ENCODE data around the gene TET3.

The TET3 gene

DNA sequence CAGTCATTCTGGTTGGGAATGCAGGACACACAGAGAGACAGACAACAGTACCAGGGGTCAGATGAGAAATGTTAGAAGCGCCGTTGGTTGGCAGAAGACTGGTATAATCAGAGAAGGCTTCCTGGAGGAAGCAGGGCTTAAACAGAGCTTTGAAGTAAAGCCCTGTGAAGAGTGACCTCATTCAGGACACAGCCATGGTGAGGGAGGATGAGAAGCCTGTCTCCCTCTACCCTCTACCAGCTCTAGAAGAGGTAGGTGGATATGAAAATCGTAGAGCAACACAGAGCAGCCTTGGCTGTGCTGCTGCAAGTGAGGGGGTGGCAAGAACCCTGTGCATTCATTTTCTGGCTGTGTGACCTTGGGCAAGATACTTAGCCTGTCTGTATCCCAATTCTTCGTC is 14.2 kb downstream of the TET3 start:
- no peak overlapping the region for H3K4me3 ChIP-seq (ENCODE audit: severe bottlenecking)
- TF ChIP-seq, protein P1, sequence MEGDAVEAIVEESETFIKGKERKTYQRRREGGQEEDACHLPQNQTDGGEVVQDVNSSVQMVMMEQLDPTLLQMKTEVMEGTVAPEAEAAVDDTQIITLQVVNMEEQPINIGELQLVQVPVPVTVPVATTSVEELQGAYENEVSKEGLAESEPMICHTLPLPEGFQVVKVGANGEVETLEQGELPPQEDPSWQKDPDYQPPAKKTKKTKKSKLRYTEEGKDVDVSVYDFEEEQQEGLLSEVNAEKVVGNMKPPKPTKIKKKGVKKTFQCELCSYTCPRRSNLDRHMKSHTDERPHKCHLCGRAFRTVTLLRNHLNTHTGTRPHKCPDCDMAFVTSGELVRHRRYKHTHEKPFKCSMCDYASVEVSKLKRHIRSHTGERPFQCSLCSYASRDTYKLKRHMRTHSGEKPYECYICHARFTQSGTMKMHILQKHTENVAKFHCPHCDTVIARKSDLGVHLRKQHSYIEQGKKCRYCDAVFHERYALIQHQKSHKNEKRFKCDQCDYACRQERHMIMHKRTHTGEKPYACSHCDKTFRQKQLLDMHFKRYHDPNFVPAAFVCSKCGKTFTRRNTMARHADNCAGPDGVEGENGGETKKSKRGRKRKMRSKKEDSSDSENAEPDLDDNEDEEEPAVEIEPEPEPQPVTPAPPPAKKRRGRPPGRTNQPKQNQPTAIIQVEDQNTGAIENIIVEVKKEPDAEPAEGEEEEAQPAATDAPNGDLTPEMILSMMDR (IDR thresholded peaks at IDR 0.05; ENCODE audit: poor library complexity, severe bottlenecking): no peak
- H3K27ac ChIP-seq (ENCODE audit: poor library complexity, severe bottlenecking): no peak overlapping the region
- H3K4me1 ChIP-seq (ENCODE audit: insufficient read depth, poor library complexity, severe bottlenecking): peaks cover 20% of the 10 kb centered on the region
- H3K36me3 ChIP-seq (ENCODE audit: low read depth): peaks cover 3% of the 10 kb centered on the region; the same call in 1 of the 2 replicates
- DNase-seq (ENCODE audit: low spot score) (no peak), ATAC-seq (ENCODE audit: low read depth) (no peak)
- no peaks in the 10 kb centered on the region for H3K27me3 ChIP-seq (ENCODE audit: insufficient read depth, poor library complexity, severe bottlenecking)
- H3K9me3 ChIP-seq (ENCODE audit: severe bottlenecking): no peaks in the 10 kb centered on the region

GRCh38 chr2:73999881-74000597 is 15.3 kb downstream of the TET3 start:
- DNase-seq (ENCODE audit: low spot score) (no peak), ATAC-seq (ENCODE audit: low read depth) (peak; percentile 21; the same call in 2 of the 3 replicates)
- TF ChIP-seq, protein P1 (IDR thresholded peaks at IDR 0.05; ENCODE audit: poor library complexity, severe bottlenecking): no peak
- peaks cover 19% of the 10 kb centered on the region for H3K4me1 ChIP-seq (ENCODE audit: insufficient read depth, poor library complexity, severe bottlenecking)
- no peaks in the 10 kb centered on the region for H3K27me3 ChIP-seq (ENCODE audit: insufficient read depth, poor library complexity, severe bottlenecking)
- no peaks in the 10 kb centered on the region for H3K9me3 ChIP-seq (ENCODE audit: severe bottlenecking)
- no peak overlapping the region for H3K27ac ChIP-seq (ENCODE audit: poor library complexity, severe bottlenecking)
- H3K4me3 ChIP-seq (ENCODE audit: severe bottlenecking): no peak overlapping the region
- H3K36me3 ChIP-seq (ENCODE audit: low read depth): peaks cover 3% of the 10 kb centered on the region; the same call in 1 of the 2 replicates

DNA sequence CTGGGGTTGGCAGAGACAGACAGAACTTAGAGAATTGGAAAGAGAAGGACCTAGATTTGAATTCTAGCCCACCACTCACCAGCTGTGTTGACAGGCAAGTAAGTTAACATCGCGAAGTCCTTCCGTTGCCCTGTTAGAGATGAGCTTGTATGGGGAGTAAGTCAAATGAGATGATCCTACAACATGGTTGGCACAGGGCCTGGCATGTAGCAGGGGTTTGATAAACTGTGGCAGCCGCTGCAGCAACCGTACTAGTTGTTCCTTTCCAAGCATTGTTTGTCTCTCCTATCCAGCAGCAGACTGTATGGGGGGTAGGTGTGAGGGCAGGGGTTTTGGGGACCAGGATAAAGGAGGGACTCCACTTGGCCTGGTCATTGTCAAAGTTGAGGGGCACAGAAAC is 16.0 kb downstream of the TET3 start:
- no peak overlapping the region for H3K4me3 ChIP-seq (ENCODE audit: severe bottlenecking)
- H3K27me3 ChIP-seq (ENCODE audit: insufficient read depth, poor library complexity, severe bottlenecking): no peaks in the 10 kb centered on the region
- H3K4me1 ChIP-seq (ENCODE audit: insufficient read depth, poor library complexity, severe bottlenecking): peaks cover 19% of the 10 kb centered on the region
- TF ChIP-seq, protein P1 (IDR thresholded peaks at IDR 0.05; ENCODE audit: poor library complexity, severe bottlenecking): no peak
- H3K27ac ChIP-seq (ENCODE audit: poor library complexity, severe bottlenecking): no peak overlapping the region
- H3K36me3 ChIP-seq (ENCODE audit: low read depth): no peaks in the 10 kb centered on the region
- no peaks in the 10 kb centered on the region for H3K9me3 ChIP-seq (ENCODE audit: severe bottlenecking)
- ATAC-seq (ENCODE audit: low read depth) (no peak), DNase-seq (ENCODE audit: low spot score) (no peak)

DNA sequence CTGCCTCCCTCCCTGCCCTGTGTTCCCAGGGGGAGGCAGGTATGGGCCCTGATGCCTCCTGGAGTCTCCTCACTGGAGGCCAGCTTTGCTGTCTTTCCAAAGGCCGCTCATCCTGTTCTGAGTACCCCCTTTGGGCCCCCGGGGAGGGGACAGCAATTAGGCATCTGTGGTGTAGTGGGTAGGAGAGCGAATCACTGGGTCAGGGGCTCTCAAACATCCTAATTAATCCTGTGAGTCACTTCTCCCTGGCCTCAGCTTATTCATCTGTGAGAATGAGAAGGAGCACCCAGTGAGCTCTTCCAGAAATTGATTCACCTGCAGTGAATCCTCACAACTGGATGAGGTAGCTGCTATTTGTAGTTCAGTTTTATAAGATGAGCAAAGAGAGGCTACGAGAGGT is 16.4 kb downstream of the TET3 start:
- TF ChIP-seq, protein P1 (IDR thresholded peaks at IDR 0.05; ENCODE audit: poor library complexity, severe bottlenecking): no peak
- no peak overlapping the region for H3K27ac ChIP-seq (ENCODE audit: poor library complexity, severe bottlenecking)
- ATAC-seq (ENCODE audit: low read depth) (no peak), DNase-seq (ENCODE audit: low spot score) (no peak)
- no peaks in the 10 kb centered on the region for H3K9me3 ChIP-seq (ENCODE audit: severe bottlenecking)
- peaks cover 19% of the 10 kb centered on the region for H3K4me1 ChIP-seq (ENCODE audit: insufficient read depth, poor library complexity, severe bottlenecking)
- H3K4me3 ChIP-seq (ENCODE audit: severe bottlenecking): no peak overlapping the region
- no peaks in the 10 kb centered on the region for H3K27me3 ChIP-seq (ENCODE audit: insufficient read depth, poor library complexity, severe bottlenecking)
- H3K36me3 ChIP-seq (ENCODE audit: low read depth): no peaks in the 10 kb centered on the region

Data from RWPE2 (cell line).